HG02840 (cell line): ENCODE measurements around the gene SLAIN2.

Source experiments
- ATAC-seq: cut with Tn5 transposase; IDR thresholded peaks from one replicate; pipeline ENCODE4 v1.9.1; 2021; ENCODE audit warnings: mild to moderate bottlenecking, moderate library complexity, moderate number of reproducible peaks; ENCODE audit not compliant: unreplicated experiment, low FRiP score

The SLAIN2 gene

DNA sequence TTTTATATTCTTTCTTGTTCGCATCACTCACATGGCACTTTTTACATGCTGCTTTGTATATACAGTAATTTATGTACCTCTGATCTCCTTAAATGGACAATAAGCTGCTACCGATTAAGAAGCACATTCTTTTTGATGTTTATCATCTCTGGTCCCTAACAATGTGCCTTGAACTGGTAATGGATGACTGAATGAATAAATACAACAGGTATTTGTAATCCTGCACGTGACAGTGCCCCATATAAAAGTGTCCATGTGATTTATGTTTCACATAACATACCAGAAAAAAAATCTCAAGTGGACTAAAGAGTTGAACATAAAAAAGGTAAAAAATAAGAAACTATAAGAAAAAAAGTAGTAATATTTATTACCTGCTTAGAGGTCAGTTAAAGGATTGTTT lies 7.7 kb upstream of the SLAIN2 start:
- ATAC-seq, result no peak

DNA sequence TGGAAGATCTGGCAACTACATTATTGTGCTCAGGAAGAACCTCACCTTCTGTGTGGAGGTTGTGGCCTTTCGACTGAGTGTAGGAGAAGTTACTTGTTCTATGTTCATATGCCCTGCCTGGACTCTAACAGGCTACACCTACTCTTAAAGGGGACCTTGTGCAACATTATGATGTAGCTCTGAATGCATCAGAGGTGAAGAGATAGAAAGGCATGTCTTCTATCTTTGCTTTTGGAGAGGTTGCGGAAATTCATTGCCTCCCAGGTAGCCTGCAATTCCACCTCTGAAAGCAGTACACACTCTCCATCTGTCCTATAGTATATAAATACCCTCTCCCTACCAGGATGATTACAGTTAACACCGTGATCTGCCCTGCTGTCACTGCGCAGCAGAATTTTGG lies 7.1 kb upstream of the SLAIN2 start:
- ATAC-seq, result no peak

DNA sequence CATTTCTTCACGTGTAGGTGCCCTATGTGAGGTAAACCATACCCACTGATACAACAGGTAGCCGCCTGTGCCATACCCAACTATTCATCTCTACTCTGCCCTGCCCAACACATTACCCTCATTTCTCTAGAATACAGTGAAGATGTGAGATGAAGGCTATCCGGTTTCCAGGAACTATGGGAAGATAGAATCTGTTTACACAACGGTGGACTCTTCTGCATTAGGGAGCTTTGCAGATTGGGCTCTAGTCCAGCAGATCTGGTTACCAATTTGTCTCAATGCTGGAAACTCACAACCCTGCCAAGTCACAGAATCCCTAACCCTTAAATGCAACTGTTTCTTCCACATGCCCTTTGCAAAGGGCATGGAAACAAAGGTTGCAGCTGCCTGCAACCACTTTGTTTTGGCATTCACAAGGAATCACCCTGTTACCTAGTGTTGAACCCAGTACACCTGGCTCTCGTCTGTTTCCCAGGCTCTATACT lies 6.4 kb upstream of the SLAIN2 start:
- no peak for ATAC-seq

DNA sequence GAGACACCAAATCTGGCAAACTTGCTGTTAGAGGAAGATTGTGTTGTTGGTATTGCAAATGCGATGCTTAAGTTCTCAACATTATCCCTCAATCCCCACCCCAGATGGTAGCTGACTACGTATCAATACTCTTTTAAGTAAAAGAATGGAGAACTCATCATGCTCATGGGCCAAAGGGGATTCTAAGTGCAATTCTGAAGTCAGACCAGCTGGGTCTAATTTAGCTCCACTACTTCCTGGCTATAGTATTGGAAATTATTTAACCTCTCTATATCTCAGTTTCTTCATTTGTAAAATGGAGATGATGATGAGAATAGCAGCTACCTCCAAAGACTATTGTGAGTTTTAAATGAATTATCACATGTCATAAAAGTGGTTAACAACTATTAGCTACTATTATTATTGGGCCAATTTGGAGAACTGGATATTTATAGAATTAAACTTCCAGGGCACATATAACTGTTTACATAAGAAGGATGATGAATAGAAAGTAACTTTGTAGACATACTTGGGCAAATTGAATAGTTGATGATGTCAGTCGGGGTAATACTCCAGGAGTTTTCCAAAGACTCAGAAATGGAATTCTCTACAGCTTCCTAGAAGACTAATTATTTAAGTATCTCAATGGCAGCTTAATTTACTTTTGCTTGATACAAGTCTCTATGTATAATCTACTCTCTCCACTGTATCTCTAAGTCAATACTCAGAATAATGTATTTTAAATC lies 5.0 kb upstream of the SLAIN2 start:
- ATAC-seq, result no peak

DNA sequence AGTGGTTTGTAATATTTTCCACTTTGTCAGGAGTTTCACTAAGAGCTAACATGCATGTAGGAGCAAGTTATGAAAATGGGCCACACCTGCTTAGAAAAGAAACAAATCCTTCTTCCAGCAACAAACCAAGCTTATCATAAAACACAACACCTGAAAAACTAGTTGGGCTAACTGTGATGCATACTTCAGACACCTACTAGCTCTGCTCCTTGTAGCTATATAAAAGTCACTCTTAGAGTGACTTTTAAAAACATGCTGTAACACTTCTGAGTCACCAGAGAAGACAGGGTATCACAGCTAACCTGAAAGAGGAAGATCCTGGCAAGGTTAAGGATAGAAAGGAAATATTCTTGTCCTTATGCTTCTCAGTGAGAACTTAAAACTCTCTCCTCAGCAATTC lies 3.6 kb upstream of the SLAIN2 start:
- ATAC-seq, result no peak

DNA sequence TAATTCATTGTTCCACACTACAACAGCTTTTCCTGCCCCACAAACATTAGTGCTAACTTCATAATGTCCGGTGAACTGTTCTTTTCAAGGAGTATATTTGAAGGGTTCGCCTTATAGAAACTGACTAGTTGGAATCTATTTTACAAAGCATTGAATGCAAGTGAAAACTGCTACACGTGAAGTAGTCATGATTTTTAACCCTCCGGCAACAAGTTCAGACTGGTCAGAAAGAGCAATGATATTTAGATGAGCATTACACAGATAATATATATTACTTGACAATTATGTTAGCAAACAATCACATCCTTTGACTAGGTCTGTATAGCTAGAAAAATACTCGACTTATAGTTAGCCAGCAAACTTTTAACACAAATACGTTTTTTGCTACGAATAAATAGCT lies 1.7 kb upstream of the SLAIN2 start:
- ATAC-seq, result no peak

DNA sequence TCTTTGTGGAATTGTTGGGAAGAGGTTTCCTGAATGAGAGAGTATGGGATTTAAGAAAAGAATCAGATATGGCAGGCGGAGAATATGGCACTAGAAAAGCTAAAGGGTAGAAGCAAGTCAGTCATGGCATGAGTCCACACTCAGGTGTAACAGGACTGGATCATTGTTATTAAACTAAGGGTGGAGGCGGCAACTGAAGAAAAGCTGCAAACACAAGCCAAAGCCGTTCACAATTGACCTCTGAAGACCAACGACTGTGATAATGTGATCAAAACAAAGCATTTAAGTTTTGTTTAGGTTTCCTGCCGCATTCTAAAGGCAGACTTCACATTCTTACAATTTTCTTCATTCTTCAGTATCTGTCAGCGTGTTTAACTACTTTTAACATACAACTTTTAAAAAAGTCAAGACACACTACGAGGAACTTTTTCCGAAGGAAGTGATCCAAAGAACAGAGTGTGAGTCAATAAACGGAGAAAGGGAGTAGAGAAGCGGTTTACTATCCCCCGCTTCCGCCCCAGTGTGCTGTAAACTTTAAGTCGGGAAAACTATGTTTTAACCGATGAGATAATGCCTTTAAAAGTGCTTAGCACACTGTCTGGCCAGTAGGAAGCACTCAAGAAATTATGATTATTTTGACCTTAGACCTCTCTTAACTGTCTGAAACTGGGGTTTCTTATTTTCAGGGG lies 909 bp upstream of the SLAIN2 start:
- ATAC-seq, result no peak

DNA sequence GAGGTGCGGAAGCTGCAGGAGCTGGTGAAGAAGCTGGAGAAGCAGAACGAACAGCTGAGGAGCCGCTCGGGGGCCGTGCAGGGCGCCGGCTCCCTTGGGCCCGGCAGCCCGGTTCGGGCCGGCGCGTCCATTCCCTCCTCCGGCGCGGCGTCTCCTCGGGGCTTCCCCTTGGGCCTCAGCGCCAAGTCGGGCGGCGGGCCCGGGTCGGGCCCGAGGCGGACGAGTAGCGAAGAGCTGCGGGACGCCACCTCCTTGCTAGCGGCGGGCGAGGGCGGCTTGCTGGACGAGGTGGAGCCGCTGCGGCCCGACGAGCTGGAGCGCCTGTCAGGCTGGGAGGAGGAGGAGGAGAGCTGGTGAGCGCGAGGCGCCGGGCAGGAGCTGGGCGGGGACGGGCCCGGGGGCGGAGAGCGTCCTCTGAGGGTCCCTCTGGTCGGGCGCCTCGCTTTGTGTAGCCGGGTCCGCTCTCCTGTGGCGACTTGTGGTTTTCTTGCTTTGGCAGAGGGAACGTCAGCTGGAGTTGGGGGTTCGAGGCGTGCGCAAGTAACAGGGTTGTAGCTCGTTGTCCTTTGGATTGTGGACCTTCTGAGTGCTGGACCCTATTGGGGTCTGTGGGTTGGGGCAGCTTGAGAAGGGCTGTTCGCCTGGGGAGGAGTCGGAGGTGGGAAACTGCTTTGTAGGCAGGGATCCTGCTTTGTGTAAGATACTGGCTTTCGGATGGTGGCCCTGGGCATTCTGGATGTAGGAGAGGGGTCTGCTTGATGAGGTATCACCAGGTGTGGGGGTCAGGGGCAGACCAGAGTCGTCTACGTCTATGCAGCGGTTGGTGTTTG lies 662 bp downstream of the SLAIN2 start:
- ATAC-seq, result peak; percentile 22

DNA sequence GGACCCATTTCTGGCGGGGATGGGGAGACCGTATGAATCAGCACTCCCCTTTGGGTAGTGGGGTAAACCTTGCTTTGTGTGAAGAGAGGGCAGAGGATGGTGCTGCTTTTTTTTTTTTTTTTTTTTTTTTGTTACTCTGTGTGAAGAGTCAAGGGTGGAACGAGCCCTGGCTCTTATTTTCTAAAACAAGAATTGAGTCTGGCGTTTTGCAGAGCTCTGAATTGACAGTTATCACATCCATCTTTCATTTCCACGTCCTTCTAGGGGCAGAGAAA lies 1.2 kb downstream of the SLAIN2 start:
- ATAC-seq, result no peak

DNA sequence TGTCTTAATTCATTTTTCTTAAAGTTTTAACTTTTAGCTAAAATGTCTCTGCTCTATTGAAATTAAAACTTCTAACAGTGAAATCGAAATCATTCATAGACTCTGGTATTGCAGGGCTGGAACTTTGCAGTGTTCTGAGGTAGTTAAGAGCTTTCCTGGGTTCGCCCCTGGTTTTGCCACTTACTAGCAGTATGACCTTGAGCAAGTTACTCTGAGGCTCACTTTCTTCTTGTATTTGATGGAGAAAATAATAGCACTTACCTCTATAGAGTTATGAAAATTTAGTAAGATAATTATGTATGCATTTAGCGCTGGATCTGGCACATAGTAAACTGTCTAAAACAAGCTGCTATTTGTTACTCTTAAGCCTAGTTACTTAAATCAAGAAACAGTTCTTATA lies 1.7 kb downstream of the SLAIN2 start:
- ATAC-seq, result no peak

DNA sequence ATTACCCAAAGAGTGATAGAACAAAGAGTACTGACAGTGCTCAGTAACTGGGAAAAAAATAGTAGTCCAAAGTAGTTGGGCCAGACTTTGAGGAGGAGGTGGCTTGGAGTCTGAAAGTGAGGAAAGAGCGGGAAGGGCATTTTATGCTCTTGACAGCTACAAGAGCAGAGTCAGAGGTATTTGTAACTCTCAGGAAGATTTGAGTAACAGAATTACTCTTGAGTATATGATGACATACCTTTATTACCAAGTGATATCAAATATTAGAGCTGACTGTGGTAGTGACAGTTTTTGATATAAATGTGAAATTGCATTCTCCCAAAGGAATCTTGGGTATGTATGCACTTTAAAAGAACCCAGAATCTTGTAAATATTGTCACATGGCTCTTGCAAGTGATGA lies 2.2 kb downstream of the SLAIN2 start:
- no peak for ATAC-seq

DNA sequence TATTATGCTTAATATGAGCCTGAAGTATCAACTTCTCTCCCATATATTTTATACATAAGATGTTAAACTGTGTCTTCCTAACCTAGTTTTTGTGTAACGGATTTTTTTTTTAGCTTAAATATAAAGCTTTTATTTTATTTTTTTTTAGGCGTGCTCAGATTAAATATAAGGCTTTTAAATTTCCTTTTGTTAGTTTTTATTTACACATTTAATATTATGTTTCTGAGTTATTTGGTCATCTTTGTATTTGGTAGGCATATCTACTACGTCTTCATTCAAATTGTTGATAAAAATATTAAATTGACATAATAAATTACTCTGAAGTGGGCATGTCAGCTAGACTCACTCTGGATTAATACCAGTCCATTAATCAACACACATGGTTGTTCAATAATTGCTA lies 4.2 kb downstream of the SLAIN2 start:
- ATAC-seq, result no peak

DNA sequence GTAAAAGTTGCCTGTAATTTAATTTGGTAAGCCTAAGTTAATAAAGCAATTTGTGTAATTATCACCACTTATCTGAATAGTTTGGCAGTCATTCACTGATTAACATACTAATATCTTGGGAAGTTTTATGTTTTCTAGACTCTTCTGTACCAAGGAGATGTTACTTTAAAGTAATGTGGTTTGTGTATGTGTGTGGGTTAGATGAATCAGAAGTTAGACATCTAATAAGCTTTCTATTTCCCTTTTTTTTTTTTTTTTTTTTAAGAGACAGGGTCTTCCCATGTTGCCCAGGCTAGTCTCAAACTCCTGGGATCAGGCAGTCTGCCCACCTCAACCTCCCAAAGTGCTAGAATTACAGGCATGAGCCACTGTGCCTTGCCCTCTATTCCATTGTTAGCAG lies 5.3 kb downstream of the SLAIN2 start:
- ATAC-seq, result no peak

DNA sequence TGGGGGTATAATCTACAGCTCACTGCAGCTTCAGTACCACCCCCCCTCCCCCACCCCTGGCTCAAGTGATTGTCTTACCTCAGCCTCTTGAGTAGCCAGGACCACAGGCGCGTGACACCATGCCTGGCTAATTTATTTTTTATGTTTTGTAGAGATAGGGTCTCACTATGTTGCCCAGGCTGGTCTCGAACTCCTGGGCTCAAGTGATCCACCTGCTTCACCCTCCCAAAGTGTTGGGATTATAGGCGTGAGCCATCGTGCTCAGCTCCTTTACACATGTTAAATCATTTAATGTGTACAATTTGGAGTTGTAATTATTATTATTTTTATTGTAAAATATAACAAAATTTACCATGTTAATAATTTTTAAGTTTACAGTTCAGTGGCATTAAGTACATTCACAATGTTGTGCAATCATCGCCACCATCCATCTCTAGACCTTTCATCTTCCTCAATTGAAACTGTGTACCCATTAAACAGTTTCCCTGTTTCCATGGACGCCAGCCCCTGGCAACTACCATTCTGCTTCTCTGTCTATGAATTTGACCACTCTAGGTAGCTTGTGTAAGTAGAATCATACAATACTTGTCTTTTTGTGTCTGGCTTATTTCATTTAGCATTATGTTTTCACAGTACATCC lies 6.1 kb downstream of the SLAIN2 start:
- no peak for ATAC-seq

DNA sequence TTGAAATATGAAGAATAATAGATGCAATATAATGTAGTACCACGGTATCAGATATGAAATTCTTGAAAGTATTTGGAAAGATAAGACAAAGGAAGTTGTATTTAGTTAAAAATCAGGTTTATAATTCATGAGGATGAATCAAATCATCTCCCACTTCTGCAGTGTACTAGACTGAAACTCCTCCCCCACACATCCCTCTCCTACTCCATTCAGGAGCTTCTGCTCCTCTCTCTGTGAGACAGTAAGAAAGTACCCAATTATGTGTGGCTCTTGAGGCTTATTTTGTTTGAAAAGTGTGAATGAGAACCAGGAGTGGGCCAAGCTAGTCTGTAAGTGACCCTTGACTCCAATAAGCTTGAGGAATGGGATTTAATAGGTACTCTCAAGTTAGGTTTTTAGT lies 9.5 kb downstream of the SLAIN2 start:
- no peak for ATAC-seq

DNA sequence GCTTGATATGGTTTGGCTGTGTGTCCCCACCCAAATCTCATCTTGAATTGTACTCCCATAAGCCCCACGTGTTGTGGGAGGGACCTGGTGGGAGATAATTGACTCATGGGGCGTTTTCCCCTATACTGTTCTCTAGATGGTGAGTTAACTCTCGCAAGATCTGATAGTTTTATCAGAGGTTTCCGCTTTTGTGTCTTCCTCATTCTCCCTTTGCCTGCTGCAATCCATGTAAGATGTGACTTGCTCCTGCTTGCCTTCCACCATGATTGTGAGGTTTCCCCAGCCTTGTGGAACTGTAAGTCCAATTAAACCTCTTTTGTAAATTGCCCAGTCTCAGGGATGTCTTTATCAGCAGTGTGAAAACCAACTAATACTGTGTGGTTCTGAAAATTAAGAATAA lies 11.5 kb downstream of the SLAIN2 start:
- no peak for ATAC-seq

DNA sequence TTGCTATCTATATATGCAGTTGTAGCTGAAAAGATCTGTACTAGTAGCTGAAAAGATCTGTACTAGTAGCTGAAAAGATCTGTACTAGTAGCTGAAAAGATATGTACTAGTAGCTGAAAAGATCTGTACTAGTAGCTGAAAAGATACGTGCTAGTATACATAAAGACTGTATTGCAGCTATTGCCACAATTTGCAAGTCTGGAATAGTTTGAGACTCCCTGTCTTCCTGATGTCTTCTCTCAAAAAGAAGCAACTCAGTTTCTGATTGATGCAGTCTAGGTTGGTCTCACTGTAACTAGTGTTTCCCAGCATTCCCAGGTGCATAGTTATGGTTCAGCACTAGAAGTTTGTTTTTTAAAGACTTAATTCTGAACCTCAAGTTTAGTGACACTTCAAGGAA lies 15.0 kb downstream of the SLAIN2 start:
- ATAC-seq, result no peak

DNA sequence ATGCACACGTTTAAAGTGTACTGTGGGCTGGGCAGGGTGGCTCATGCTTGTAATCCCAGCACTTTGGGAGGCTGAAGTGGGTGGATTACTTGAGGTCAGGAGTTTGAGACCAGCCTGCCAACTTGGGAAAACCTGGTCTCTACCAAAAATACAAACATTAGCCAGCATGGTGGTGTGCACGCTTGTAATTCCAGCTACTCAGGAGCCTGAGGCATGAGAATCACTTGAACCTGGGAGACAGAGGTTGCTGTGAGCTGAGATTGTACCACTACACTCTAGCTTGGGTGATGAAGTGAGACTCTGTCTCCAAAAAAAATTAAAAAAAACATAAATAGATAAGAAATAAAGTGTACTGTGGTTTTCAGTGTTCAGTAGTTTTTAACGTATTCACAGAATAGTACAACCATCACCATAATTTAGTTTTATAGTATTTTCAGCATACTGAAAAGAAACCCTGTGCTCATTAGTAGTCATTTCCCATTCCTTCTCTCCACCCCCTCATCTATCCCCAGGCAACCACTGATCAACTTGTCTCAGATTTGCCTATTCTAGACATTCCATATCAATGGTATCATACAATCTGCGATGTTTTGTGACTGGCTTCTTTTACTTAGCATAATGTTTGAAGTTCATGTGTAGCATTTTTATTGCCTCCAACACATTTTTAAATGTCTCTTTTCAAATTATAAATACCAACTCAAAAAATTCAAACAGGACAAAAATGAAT lies 19.1 kb downstream of the SLAIN2 start:
- no peak for ATAC-seq

DNA sequence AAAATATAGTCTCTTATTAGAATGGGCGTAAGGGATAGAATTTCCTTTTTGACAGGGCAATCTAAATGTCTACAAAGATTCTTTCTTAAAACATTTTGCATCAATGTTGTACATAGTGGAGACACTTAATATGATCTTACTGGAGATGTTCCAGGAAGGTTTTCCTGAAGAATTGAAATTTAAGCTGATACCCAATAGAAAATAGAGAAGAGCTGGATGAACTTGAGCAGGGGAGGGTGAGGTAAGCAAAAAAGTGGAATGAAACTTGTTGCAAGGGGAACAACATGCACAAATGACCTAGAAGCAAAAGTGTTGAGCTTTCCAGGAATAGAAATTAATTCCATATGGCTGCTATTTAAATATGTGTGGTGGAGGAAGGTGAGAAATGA lies 19.7 kb downstream of the SLAIN2 start:
- ATAC-seq, result no peak

DNA sequence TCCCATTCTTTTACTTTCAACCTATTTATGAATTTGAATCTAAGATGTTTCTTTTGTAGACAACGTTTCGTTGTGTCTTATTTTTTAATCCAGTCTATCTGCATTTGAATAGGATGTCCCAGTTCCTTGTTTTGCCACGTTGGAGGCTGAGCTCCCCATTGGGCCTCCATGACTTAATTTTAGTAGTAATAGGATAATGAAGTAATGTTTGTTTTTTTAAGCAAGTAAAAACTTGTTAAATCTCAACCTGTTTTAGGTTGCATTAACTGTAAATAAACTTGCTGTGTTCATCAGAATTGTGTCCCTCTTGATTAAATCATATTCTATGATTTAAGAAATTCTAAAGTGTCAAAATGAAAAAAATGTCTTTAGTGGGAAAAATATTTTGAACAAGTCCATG lies 25.3 kb downstream of the SLAIN2 start:
- ATAC-seq, result no peak

DNA sequence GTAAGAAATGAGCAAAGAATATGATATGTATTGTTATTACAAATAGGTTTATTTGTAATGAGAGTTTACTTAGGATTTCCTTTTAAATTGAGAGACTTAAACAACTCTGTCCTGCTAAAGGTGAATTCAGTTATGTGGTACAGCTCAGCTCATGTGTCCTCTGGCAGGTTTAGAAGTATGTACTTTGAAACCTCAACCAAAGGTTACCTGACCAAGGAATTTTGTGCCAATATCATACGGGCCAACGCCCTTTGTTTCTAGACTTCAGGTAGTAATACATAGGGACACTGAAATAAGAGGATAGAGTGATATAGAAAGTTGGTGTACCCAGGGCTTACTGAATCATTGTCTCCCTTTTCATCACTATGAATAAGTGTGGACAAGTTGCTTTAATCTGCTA lies 25.7 kb downstream of the SLAIN2 start:
- no peak for ATAC-seq
